ENCODE data around the gene IL3RA.

IL3RA gene

DNA sequence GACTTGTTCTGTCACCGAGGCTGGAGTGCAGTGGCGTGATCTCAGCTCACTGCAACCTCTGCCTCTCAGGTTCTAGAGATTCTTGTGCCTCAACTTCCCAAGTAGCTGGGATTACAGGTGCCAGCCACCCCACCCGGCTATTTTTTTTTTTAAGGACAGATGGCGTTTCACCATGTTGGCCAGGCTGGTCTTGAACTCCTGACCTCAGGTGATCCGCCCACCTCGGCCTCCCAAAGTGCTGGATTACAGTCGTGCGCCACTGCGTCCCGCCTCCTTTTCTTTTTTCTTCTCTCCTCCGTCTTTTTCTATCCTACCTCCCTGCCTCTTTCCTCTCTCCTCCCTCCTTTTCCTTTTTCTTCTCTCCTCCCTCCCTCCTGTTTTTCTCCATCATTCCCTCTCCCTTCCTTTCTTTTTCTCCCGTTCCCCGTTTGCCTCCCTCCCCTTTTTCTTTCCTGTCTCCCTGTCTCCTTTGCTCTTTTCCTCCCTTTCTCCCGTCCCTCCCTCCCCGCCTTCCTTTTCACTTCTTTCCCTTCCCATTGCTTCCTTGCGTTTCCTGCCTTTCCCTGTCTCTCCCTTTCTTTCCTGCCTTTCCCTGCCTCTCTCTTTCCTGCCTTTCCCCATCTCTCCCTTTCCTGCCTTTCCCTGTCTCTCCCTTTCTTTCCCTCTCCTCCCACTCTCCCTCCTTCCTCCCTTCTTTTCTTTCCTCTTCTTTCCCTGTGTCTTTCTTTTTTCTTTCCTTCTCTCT lies 57.5 kb downstream of the IL3RA start:
- TF ChIP-seq, protein P1, sequence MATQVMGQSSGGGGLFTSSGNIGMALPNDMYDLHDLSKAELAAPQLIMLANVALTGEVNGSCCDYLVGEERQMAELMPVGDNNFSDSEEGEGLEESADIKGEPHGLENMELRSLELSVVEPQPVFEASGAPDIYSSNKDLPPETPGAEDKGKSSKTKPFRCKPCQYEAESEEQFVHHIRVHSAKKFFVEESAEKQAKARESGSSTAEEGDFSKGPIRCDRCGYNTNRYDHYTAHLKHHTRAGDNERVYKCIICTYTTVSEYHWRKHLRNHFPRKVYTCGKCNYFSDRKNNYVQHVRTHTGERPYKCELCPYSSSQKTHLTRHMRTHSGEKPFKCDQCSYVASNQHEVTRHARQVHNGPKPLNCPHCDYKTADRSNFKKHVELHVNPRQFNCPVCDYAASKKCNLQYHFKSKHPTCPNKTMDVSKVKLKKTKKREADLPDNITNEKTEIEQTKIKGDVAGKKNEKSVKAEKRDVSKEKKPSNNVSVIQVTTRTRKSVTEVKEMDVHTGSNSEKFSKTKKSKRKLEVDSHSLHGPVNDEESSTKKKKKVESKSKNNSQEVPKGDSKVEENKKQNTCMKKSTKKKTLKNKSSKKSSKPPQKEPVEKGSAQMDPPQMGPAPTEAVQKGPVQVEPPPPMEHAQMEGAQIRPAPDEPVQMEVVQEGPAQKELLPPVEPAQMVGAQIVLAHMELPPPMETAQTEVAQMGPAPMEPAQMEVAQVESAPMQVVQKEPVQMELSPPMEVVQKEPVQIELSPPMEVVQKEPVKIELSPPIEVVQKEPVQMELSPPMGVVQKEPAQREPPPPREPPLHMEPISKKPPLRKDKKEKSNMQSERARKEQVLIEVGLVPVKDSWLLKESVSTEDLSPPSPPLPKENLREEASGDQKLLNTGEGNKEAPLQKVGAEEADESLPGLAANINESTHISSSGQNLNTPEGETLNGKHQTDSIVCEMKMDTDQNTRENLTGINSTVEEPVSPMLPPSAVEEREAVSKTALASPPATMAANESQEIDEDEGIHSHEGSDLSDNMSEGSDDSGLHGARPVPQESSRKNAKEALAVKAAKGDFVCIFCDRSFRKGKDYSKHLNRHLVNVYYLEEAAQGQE (IDR thresholded peaks at IDR 0.05; ENCODE audit: insufficient read depth in 1 of 2, low read depth in 2 of 2, low read length in 2 of 2) = no peak
- no peak for TF ChIP-seq TAF1 (IDR thresholded peaks at IDR 0.05; ENCODE audit: borderline replicate concordance, insufficient read depth, low read length)
- no peak for TF ChIP-seq SIN3A (IDR thresholded peaks at IDR 0.05; ENCODE audit: borderline replicate concordance, insufficient read depth, low read length)
- TF ChIP-seq POLR2AphosphoS5 (IDR thresholded peaks at IDR 0.05; ENCODE audit: low read depth, low read length) = no peak
- TF ChIP-seq FOXP2 (optimal IDR thresholded peaks at IDR 0.05; ENCODE audit: borderline replicate concordance, extremely low read depth, extremely low read length, insufficient read depth) = no peak

DNA sequence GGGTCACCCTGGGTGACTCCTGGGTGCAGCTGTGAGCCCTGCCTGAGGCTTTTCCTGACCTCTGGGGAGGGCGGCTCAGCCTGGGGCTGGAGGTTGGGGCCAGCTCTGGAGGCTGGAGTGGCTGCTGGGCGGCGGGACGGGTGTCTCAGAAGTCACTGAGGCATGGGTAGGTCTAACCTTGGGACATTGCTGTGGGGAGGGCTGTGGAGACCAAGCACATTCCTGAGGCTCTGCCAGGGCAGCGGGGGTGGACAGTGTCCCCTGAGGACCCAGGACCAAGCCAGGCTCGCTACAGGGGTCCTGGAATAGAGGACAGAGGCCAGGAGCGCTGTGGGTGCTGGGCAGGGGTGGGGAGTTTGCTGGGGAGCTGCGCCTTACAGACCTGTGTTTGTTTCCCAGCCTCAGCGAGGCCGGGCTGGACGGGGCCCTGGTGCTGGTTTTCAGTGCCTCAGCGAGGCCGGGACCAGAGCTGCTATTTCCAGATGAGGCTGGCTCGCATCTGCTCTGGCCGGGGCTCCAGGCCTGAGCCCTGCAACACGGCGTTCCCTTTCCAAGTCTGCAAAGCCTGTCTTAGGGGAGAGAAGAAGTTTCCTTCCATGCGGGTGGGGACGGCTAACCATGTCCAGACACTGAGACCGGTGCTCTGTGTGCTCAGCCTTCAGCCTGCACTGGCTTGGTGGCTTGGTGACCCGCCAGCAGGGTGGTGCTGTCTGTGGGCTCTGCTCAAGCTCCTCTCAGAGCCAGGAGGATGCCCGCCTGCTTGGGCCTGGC lies 58.3 kb downstream of the IL3RA start:
- TF ChIP-seq SIN3A (IDR thresholded peaks at IDR 0.05; ENCODE audit: borderline replicate concordance, insufficient read depth, low read length) (no peak), FOXP2 (optimal IDR thresholded peaks at IDR 0.05; ENCODE audit: borderline replicate concordance, extremely low read depth, extremely low read length, insufficient read depth) (no peak), POLR2AphosphoS5 (IDR thresholded peaks at IDR 0.05; ENCODE audit: low read depth, low read length) (no peak), TAF1 (IDR thresholded peaks at IDR 0.05; ENCODE audit: borderline replicate concordance, insufficient read depth, low read length) (no peak)
- TF ChIP-seq, protein P1 (IDR thresholded peaks at IDR 0.05; ENCODE audit: insufficient read depth in 1 of 2, low read depth in 2 of 2, low read length in 2 of 2) = no peak

DNA sequence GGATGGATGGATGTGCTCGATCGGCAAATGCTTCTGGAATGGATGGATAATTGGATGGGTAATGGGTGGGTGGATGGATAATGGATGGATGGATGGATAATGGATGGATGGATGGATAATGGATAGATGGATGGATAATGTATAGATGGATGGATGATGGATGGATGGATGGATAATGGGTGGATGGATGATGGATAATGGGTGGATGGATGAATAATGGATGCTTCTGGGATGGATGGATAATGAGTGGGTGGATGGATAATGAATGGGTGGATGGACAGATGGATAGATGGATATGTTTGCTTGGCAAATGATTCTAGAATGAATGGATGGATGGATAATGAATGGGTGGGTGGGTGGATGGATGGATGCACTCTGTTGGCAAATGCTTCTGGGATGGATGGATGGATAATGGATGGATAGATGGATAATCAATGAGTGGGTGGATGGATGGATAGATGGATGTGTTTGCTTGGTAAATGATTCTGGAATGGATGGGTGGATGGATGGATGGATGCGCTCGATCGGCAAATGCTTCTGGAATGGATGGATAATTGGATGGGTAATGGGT lies 59.1 kb downstream of the IL3RA start:
- TF ChIP-seq POLR2AphosphoS5 (IDR thresholded peaks at IDR 0.05; ENCODE audit: low read depth, low read length) = no peak
- TF ChIP-seq, protein P1 (IDR thresholded peaks at IDR 0.05; ENCODE audit: insufficient read depth in 1 of 2, low read depth in 2 of 2, low read length in 2 of 2) = no peak
- no peak for TF ChIP-seq FOXP2 (optimal IDR thresholded peaks at IDR 0.05; ENCODE audit: borderline replicate concordance, extremely low read depth, extremely low read length, insufficient read depth)
- no peak for TF ChIP-seq SIN3A (IDR thresholded peaks at IDR 0.05; ENCODE audit: borderline replicate concordance, insufficient read depth, low read length)
- no peak for TF ChIP-seq TAF1 (IDR thresholded peaks at IDR 0.05; ENCODE audit: borderline replicate concordance, insufficient read depth, low read length)

DNA sequence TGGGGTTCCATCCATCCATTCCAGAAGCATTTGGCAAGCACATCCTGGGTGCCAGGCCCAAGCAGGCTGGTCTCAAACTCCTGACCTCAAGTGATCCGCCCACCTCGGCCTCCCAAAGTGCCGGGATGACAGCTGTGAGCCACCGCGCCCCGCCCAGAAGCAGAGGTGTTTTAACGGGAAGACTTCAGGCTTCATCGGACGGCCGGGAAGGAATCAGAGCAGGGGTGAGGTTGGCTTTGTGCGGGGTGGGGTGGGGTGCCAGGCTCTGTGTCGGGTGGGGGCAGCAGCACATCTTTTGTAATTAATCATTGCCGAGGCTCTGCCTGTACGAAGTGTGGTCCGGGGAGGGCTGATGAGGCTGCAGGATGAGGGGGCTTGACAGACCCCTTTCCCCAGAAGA lies 60.4 kb downstream of the IL3RA start:
- TF ChIP-seq POLR2AphosphoS5 (IDR thresholded peaks at IDR 0.05; ENCODE audit: low read depth, low read length) (no peak), FOXP2 (optimal IDR thresholded peaks at IDR 0.05; ENCODE audit: borderline replicate concordance, extremely low read depth, extremely low read length, insufficient read depth) (no peak), SIN3A (IDR thresholded peaks at IDR 0.05; ENCODE audit: borderline replicate concordance, insufficient read depth, low read length) (no peak), TAF1 (IDR thresholded peaks at IDR 0.05; ENCODE audit: borderline replicate concordance, insufficient read depth, low read length) (no peak)
- TF ChIP-seq, protein P1 (IDR thresholded peaks at IDR 0.05; ENCODE audit: insufficient read depth in 1 of 2, low read depth in 2 of 2, low read length in 2 of 2) = no peak

Data from PFSK-1 (cell line).